Measurements from ENCODE around the gene REPS2.

DNA sequence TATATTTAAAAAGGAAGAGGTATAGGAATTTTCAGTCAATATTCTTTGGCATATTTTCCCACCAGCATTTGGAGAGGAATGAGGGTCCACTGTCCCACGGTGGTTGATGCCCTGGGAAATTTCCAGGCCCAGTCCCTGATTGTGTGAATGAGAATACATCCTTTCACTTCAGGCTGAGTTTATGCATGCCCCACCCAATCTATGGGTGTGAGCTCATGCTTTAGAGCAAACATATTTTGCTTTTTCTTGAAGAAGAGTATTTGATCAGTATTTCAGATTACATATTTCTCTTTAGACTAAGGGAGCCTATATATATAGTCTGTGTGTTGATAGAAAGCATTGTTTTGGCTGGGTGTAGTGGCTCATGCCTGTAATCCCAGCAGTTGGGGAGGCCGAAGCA lies 77.2 kb downstream of the REPS2 start:
- no peak for TF ChIP-seq CTCF (conservative IDR thresholded peaks at IDR 0.05 in 1 of 2, IDR thresholded peaks at IDR 0.05 in 1 of 2; ENCODE audit: extremely low read depth in 1 of 2, insufficient read depth in 1 of 2, low read depth in 1 of 2, low read length in 2 of 2)
- no peak for TF ChIP-seq EZH2 (IDR thresholded peaks at IDR 0.05; ENCODE audit: borderline replicate concordance, low read length)

Data from mammary epithelial cell (primary cell).